COLO829 (cell line): Measurements from ENCODE around the gene ZGPAT.
A peak's percentile ranks its signal among the peaks of the same experiment; 100 is the strongest.
"Not testable (repeated sequence)": the region's sequence is repeated elsewhere in the genome, so short reads cannot be mapped to it uniquely, and the experiment has no call there.

Source experiments
- DNase-seq: peaks from one replicate; pipeline ENCODE4 v3.0.0; 2012; ENCODE audit warnings: low spot score

The ZGPAT gene

GRCh38 chr20:63703471-63703975 lies 4.3 kb upstream of the ZGPAT start:
- no peak for DNase-seq

- no peak for DNase-seq
Observed at GRCh38 chr20:63703976-63704748, 3.7 kb upstream of the ZGPAT start.

DNA sequence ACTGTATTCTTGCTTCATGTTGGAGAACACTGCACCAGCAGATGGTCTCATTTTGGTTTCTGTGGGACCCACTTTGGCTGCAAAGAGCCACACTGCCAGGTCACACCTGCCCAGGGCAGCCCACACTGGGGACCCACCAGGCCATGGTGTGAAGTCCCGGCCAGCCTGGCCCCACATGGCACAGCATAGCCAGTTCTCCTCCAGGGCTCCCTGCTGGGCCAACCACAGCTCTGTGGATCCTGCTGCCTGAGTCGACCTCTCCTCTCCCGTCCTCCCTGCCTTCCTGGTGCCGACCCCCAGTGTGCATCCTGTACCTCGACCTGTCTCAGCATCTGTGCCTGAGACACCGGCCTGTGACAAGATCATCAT lies 3.1 kb upstream of the ZGPAT start:
- DNase-seq = no peak

- no peak for DNase-seq
Observed at GRCh38 chr20:63705232-63706026, 2.4 kb upstream of the ZGPAT start.

- no peak for DNase-seq
Observed at GRCh38 chr20:63706027-63706695, 1.7 kb upstream of the ZGPAT start.

DNA sequence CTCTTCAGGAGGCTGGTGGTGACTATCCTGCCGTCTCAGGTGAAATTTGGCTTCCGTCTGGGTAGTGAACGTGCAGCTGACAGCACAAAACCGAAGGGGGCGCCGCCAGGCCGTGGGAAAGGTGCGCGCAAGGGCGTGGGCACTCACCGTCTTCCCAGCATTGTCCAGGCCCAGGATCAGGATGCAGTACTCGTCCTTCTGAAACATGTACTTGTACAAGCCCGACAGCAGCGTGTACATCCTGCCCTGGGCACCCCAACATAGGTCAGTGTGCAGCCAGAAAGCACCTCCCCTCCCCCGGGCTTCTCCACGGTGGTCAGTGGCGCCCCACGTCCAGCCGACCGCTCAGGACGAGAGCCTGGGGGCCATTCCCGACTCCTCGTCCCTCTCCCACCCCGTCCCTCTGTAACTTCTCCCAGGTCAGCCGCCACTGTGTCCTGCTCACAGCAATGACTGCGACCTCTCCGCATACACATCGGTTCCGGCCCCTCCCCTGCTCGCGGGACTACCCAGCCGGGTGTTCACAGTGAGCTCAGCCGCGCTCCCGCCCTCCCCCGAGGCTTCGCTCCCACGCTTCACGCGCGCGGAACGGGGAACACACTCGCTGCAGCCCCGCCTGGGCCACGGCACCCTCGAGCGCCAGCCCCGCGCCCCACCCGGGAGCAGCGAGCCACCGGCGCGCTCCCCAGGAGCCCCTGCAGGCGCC lies 834 bp upstream of the ZGPAT start:
- DNase-seq = peak; percentile 23

- no peak for DNase-seq
Observed at GRCh38 chr20:63708301-63709148, 686 bp downstream of the ZGPAT start.

- no peak for DNase-seq
Observed at GRCh38 chr20:63709149-63709527, 1.3 kb downstream of the ZGPAT start.

- no peak for DNase-seq
Observed at GRCh38 chr20:63711085-63711645, 3.3 kb downstream of the ZGPAT start.

- no peak for DNase-seq
Observed at GRCh38 chr20:63712191-63712590, 4.4 kb downstream of the ZGPAT start.

DNA sequence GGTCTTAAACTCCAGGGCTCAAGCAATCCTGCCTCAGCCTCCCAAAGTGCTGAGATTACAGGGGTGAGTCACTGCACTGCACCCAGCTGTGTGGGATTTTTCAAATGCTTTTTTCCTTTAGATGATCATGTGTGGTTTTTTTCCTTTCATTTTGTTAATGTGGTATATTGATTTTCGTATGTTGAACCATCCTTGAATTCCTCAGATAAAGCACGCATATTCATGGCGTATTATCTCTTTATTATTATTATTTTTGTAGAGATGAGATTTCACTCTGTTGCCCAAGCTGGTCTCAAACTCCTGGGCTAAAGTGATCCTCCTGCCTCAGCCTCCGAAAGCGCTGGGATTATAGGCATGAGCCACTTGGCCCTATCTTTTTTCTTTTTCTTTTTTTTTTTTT lies 7.0 kb downstream of the ZGPAT start:
- no peak for DNase-seq

DNA sequence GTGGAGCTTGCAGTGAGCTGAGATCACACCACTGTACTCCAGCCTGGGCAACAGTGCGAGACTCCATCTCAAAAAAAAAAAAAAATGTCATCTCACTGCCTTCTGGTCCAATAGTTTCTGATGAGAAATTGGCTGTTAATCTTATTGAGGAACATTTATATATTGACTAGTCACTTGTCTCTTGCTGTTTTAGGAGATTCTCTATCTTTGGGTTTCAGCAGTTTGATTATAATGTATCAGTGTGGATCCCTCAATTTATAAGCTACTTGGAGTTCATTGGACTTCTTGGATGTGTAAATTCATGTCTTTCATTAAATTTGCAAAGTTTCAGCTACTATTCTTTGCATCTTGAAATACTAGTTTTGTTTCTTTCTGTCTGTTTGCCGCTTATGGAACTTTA lies 11.2 kb downstream of the ZGPAT start:
- DNase-seq = no peak

DNA sequence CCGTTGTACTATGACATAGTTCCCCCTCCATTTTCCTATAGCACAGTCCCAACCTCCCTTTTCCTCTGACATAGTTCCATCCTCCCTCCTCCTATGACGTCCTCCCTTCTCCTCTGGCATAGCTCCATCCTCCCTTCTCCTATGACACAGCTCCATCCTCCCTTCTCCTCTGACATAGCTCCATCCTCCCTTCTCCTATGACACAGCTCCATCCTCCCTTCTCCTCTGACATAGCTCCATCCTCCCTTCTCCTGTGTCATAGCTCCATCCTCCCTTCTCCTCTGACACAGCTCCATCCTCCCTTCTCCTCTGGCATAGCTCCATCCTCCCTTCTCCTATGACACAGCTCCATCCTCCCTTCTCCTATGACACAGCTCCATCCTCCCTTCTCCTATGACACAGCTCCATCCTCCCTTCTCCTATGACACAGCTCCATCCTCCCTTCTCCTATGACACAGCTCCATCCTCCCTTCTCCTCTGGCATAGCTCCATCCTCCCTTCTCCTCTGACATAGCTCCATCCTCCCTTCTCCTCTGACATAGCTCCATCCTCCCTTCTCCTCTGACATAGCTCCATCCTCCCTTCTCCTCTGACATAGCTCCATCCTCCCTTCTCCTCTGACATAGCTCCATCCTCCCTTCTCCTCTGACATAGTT lies 15.3 kb downstream of the ZGPAT start:
- not testable (repeated sequence) for DNase-seq

GRCh38 chr20:63730189-63730733 lies 22.4 kb downstream of the ZGPAT start:
- not testable (repeated sequence) for DNase-seq

- no peak for DNase-seq
Observed at GRCh38 chr20:63731410-63731809, 23.6 kb downstream of the ZGPAT start.

DNA sequence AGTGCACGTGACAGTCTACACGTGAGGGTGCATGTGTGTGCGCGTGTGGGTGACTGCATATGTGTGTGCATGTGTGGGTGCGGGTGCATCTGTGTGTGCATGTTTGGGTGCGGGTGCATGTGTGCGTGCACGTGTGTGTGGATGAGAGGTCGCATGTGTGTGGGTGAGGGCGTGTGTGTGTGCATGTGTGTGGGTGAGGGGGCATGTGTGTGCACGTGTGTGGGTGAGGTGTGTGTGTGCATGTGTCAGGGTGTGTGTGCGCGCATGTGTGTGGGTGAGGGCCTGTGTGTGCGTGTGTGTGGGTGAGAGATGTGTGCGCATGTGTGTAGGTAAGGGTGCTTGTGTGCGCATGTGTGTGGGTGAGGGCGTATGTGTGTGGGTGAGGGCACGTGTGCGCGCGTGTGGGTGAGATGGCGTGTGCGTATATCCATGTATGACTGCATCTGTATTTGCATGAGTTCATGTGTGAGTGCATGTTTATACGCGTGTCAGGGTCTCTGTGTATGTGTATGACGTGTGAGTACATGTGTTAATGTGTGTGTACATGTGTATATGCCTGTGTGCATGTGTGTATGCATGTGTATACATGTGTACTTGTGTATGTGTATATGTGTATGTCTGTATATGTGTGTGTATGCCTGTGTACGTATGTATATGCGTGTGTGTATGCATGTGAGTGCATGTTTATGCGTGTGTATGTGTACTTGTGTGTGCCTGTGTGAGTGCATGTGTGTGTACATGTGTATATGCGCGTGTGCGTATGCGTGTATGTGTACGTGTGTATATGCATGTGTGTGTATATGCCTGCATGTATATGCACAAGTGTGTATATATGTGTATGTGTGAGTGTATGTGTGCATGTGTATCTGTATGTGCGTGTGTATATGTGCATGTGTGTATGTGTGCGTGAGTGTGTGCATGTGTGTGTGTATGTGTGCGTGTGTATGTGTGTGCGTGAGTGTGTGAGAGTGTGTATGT lies 24.6 kb downstream of the ZGPAT start:
- DNase-seq = no peak

DNA sequence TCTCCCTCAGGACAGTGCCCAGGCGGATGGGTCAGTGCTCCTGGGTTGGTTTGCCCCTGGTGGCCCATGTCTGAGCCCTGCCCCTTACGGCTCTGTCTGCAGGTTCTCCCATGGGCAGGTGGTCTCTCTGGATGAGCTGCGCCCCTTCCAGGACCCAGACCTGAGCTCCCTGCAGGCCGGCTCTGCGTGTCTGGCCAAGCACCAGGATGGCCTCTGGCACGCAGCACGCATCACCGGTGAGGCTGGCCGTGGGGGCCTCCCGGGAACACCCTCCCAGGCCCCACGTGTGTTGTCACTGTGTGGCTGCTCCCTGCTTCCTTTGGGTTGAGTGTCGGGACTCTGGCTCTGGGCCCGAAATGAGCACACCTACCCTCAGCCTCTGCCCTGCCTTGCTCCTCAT lies 25.3 kb downstream of the ZGPAT start:
- no peak for DNase-seq

DNA sequence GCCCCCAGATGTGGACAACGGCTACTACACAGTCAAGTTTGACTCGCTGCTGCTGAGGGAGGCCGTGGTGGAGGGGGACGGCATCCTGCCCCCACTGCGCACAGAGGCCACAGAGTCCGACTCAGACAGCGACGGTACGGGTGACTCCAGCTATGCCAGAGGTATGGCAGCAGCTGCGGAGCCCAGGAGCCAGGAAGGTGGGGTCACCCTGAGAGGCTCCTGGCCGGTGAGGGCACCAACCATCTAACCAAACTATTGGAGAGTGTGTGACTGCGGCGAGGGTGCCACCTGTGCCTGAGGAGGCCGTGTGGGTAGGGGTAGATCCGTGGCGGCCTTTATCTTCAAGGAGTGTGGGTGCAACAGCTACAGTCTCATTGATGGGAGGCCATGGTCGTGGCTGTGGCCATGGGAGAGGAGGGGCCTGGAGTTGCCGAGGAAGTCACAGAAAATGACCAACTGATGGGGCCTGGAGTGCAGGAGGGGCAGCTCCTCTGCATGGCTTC lies 25.8 kb downstream of the ZGPAT start:
- no peak for DNase-seq
